Activated CD4-positive, alpha-beta T cell treated with anti-CD3 and anti-CD28 coated beads for 1 hour (primary cell): ENCODE measurements around the gene RTN3.
"Not testable (repeated sequence)": the region's sequence is repeated elsewhere in the genome, so short reads cannot be mapped to it uniquely, and the experiment has no call there.

Experiments
- DNase-seq: peaks from one replicate; pipeline ENCODE4 v3.0.0-alpha.2; 2020

Gene RTN3

GRCh38 chr11:63683133-63683991, 2.1 kb downstream of the RTN3 start:
- DNase-seq = no peak

- not testable (repeated sequence) for DNase-seq
Measured at GRCh38 chr11:63685158-63685721, 3.9 kb downstream of the RTN3 start.

- no peak for DNase-seq
Measured at GRCh38 chr11:63686926-63687325, 5.6 kb downstream of the RTN3 start.

- DNase-seq = no peak
Measured at GRCh38 chr11:63687845-63688244, 6.5 kb downstream of the RTN3 start.

- DNase-seq = no peak
Measured at GRCh38 chr11:63694596-63694995, 13.3 kb downstream of the RTN3 start.

GRCh38 chr11:63698976-63699733, 17.9 kb downstream of the RTN3 start:
- no peak for DNase-seq

- DNase-seq = no peak
Measured at GRCh38 chr11:63699896-63700295, 18.6 kb downstream of the RTN3 start.

GRCh38 chr11:63705526-63705925, 24.2 kb downstream of the RTN3 start:
- DNase-seq = no peak

- DNase-seq = no peak
Measured at GRCh38 chr11:63708764-63709163, 27.5 kb downstream of the RTN3 start.

GRCh38 chr11:63709336-63709884, 28.1 kb downstream of the RTN3 start:
- no peak for DNase-seq

GRCh38 chr11:63710476-63711217, 29.3 kb downstream of the RTN3 start:
- DNase-seq = no peak

- DNase-seq = no peak
Measured at GRCh38 chr11:63711838-63712237, 30.5 kb downstream of the RTN3 start.

- no peak for DNase-seq
Measured at GRCh38 chr11:63713766-63714165, 32.5 kb downstream of the RTN3 start.

GRCh38 chr11:63716046-63716445, 34.7 kb downstream of the RTN3 start:
- DNase-seq = no peak

- DNase-seq = no peak
Measured at GRCh38 chr11:63719001-63719400, 37.7 kb downstream of the RTN3 start.

- DNase-seq = no peak
Measured at GRCh38 chr11:63719987-63720386, 38.7 kb downstream of the RTN3 start.

- DNase-seq = no peak
Measured at GRCh38 chr11:63720611-63721010, 39.3 kb downstream of the RTN3 start.

- no peak for DNase-seq
Measured at GRCh38 chr11:63729326-63729725, 48.0 kb downstream of the RTN3 start.

- DNase-seq = no peak
Measured at GRCh38 chr11:63736864-63737263, 55.6 kb downstream of the RTN3 start.

- no peak for DNase-seq
Measured at GRCh38 chr11:63737718-63738117, 56.4 kb downstream of the RTN3 start.

- peak; percentile 29 for DNase-seq
Measured at GRCh38 chr11:63738720-63739360, 57.5 kb downstream of the RTN3 start.
